Gastrocnemius medialis (tissue), 4 donors: ENCODE results near the gene VEZT. TPM values are rescaled to one million over a fixed set of nuclear protein-coding genes. Genes with fewer than 3 reads are reported as not detected.

Experiments
- ATAC-seq, 2 donors: fragments of 150-250 bp; one replicate each; pipeline ENCODE4 v1.9.1; 2016
- DNase-seq, 2 donors: peaks; one replicate each; pipeline ENCODE4 v3.0.0-alpha.2; 2019
- H3K27ac ChIP-seq, 4 donors: fragments of 200-600 bp; sonication (generic); 1 replicate in 1 of 4; 2 replicates in 3 of 4; pipeline ENCODE4 v1.5.1; 2016 to 2018; ENCODE audit warnings: mild to moderate bottlenecking in 2 of 4, moderate library complexity in 1 of 4
- H3K27me3 ChIP-seq, 3 donors: fragments of 200-600 bp; sonication (generic) in 2 of 3; 1 replicate in 1 of 3; 2 replicates in 2 of 3; pipeline versions ENCODE4 v1.5.1 to v1.6.0; 2016 to 2019; ENCODE audit warnings: mild to moderate bottlenecking in 1 of 3, moderate library complexity in 1 of 3
- H3K36me3 ChIP-seq, 2 donors: fragments of 200-600 bp; sonication (generic) in 1 of 2; one replicate each; pipeline ENCODE4 v1.5.1; 2017 to 2018
- H3K4me1 ChIP-seq, 2 donors: fragments of 200-600 bp; sonication (generic) in 1 of 2; one replicate each; pipeline ENCODE4 v1.5.1; 2016 to 2017; ENCODE audit warnings: mild to moderate bottlenecking in 2 of 2
- H3K4me3 ChIP-seq, 4 donors: fragments of 200-600 bp; sonication (generic) in 3 of 4; 1 replicate in 1 of 4; 2 replicates in 3 of 4; pipeline ENCODE4 v1.5.1; 2016 to 2019; ENCODE audit warnings: mild to moderate bottlenecking in 2 of 4
- H3K9me3 ChIP-seq, 3 donors: fragments of 200-600 bp; sonication (generic) in 2 of 3; 1 replicate in 1 of 3; 2 replicates in 2 of 3; pipeline ENCODE4 v1.5.1; 2016 to 2019
- POLR2A ChIP-seq, 2 donors: fragments of 450-650 bp; IDR thresholded peaks; one replicate each; pipeline ENCODE4 v1.6.1; 2017; ENCODE audit warnings: antibody characterized with exemption in 2 of 2, mild to moderate bottlenecking in 2 of 2, moderate library complexity in 2 of 2
- in situ Hi-C, 4 donors: fragments of 200-750 bp; cut with MboI; loops; one replicate each; pipeline versions ENCODE4 v1.15.0 to v1.8.0; 2017; ENCODE audit warnings: low sequenced_read_pairs in 4 of 4
- intact Hi-C: fragments of 100-400 bp; cut with DNase I; formaldehyde crosslinking; loops from one replicate; pipeline ENCODE4 v1.15.1; 2023; ENCODE audit warnings: low total_unique reads
- total RNA-seq, 4 donors: library from RNA; depleted of rRNA; stranded (reverse); fragments of >200 nt; gene quantifications; one replicate each; pipeline versions ENCODE4 v1.1.0 to v1.2.3, GENCODE V29; 2016
- TF ChIP-seq, protein P1 (sequence below), 5 experiments: fragments of 450-650 bp in 3 of 5; fragments of 200-600 bp in 2 of 5; sonication (generic) in 2 of 5; IDR thresholded peaks in 4 of 5; conservative IDR thresholded peaks in 1 of 5; 1 replicate in 4 of 5; 2 replicates in 1 of 5; pipeline ENCODE4 v1.5.1; 2016 to 2019; ENCODE audit warnings: antibody characterized with exemption in 5 of 5, mild to moderate bottlenecking in 3 of 5, moderate library complexity in 3 of 5

Gene VEZT
- total RNA-seq, 4 donors from 2014 or later, result 100 to 131 (median 118) TPM

DNA sequence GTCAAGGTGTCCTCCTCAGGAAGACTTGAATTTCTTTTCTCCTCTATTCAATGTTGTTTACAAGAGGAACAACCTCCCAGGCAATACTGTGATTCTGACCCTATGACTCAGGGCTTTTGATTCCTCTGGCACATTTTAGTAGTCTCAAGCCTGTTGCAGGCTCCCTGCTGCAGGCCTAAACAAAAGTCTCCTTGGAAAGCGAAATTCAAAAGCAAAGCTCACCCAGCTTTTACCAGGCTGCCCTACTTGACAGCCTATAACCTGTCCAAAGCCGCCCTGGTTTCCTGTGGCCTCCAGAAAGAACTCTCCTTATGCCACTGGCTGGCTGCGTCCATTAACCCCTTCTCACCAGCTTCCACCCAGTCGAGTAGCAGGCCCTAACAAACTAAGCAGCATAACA lies 11.9 kb upstream of the VEZT start:
- Histone ChIP-seq H3K4me1 (peaks cover 10 to 22% of the 10 kb centered on the region in 2 donors), H3K27me3 (no peaks in the 10 kb centered on the region), H3K36me3 (no peaks in the 10 kb centered on the region), H3K9me3 (no peaks in the 10 kb centered on the region), H3K4me3 (no peak overlapping the region), H3K27ac (peak overlapping the region; percentile 58 to 70 (median 62))
- TF ChIP-seq POLR2A (IDR thresholded peaks at IDR 0.05), result no peak
- TF ChIP-seq, protein P1, sequence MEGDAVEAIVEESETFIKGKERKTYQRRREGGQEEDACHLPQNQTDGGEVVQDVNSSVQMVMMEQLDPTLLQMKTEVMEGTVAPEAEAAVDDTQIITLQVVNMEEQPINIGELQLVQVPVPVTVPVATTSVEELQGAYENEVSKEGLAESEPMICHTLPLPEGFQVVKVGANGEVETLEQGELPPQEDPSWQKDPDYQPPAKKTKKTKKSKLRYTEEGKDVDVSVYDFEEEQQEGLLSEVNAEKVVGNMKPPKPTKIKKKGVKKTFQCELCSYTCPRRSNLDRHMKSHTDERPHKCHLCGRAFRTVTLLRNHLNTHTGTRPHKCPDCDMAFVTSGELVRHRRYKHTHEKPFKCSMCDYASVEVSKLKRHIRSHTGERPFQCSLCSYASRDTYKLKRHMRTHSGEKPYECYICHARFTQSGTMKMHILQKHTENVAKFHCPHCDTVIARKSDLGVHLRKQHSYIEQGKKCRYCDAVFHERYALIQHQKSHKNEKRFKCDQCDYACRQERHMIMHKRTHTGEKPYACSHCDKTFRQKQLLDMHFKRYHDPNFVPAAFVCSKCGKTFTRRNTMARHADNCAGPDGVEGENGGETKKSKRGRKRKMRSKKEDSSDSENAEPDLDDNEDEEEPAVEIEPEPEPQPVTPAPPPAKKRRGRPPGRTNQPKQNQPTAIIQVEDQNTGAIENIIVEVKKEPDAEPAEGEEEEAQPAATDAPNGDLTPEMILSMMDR (IDR thresholded peaks at IDR 0.05 in 4 of 5, conservative IDR thresholded peaks at IDR 0.05 in 1 of 5), result no peak
- ATAC-seq (peak; percentile 69 to 89), DNase-seq (no peak)
- in situ Hi-C loops, result no loop called here
- intact Hi-C loops, result no loop called here

DNA sequence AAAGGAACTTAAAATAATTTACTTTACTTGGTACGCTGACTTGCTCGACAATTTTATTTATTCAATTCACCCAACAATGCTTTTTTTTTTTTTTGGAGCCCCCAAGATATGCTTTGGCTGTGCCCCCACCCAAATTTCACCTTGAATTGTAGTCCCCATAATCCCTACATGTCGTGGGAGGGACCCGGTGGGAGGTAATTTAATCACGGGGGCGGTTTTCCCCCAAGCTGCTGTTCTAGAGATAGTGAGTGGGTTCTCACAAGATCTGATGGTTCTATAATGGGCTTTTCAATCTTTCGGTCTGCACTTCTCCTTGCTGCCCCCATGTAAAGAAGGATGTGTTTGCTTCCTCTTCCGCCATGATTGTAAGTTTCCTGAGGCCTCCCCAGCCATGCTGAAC lies 10.7 kb upstream of the VEZT start:
- H3K27ac ChIP-seq, result no peak overlapping the region
- TF ChIP-seq, protein P1 (IDR thresholded peaks at IDR 0.05 in 4 of 5, conservative IDR thresholded peaks at IDR 0.05 in 1 of 5), result no peak
- no peak for TF ChIP-seq POLR2A (IDR thresholded peaks at IDR 0.05)
- intact Hi-C loops (no loop called here), in situ Hi-C loops (no loop called here)
- H3K4me3 ChIP-seq, result no peak overlapping the region
- DNase-seq (no peak), ATAC-seq (no peak)
- peaks cover 7 to 21% of the 10 kb centered on the region in 2 donors for H3K4me1 ChIP-seq
- no peaks in the 10 kb centered on the region for H3K27me3 ChIP-seq
- no peaks in the 10 kb centered on the region for H3K36me3 ChIP-seq
- H3K9me3 ChIP-seq, result no peaks in the 10 kb centered on the region

DNA sequence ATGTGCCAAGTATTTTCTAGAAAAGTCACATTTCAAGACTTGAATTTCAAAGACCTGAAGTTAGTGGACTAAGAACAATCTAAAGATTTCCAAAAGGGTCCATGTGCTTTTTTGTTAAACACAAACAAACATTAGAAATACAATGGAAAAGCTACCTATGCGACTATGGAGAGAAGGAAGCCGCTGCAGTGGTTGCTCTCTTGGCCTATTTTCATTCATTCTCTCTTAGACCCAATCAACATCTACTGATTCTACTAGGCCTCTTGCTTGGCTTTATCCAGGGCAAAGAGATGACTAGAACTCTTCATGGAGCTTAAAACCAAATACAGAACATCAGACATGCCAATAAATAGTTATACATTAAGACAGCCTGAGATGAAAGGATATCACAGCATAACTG lies 10.2 kb upstream of the VEZT start:
- no peak for DNase-seq
- Histone ChIP-seq H3K4me1 (peaks cover 7 to 21% of the 10 kb centered on the region in 2 donors), H3K4me3 (no peak overlapping the region), H3K9me3 (no peaks in the 10 kb centered on the region), H3K27me3 (no peaks in the 10 kb centered on the region), H3K36me3 (no peaks in the 10 kb centered on the region), H3K27ac (no peak overlapping the region)
- TF ChIP-seq POLR2A (IDR thresholded peaks at IDR 0.05), result no peak
- TF ChIP-seq, protein P1 (IDR thresholded peaks at IDR 0.05 in 4 of 5, conservative IDR thresholded peaks at IDR 0.05 in 1 of 5), result no peak
- ATAC-seq, result no peak
- in situ Hi-C loops, result no loop called here
- intact Hi-C loops, result no loop called here

DNA sequence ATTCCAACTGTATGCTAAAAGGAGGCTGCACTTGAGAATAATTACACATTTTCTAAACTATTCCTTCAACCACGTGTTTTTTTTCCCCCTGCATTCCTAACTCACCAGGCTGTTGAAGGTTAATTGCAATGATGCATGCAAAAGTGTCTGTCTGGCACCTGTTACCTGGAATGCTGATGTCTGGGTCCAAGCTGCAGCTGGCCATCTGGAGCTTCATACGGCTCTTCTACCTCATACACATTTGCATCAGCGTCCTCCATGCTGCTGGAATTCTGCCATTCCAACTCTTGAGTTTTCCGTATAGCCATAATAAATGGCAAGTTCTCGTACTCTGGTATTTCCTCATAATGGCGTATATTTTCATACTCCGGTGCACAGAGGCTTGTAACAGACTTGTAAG lies 8.9 kb upstream of the VEZT start:
- Histone ChIP-seq H3K27me3 (no peaks in the 10 kb centered on the region), H3K4me3 (no peak overlapping the region), H3K36me3 (no peaks in the 10 kb centered on the region), H3K4me1 (peaks cover 7 to 12% of the 10 kb centered on the region in 2 donors), H3K9me3 (no peaks in the 10 kb centered on the region), H3K27ac (no peak overlapping the region)
- intact Hi-C loops, result no loop called here
- no peak for DNase-seq
- no peak for ATAC-seq
- TF ChIP-seq, protein P1 (IDR thresholded peaks at IDR 0.05 in 4 of 5, conservative IDR thresholded peaks at IDR 0.05 in 1 of 5), result no peak
- TF ChIP-seq POLR2A (IDR thresholded peaks at IDR 0.05), result no peak
- in situ Hi-C loops, result no loop called here

DNA sequence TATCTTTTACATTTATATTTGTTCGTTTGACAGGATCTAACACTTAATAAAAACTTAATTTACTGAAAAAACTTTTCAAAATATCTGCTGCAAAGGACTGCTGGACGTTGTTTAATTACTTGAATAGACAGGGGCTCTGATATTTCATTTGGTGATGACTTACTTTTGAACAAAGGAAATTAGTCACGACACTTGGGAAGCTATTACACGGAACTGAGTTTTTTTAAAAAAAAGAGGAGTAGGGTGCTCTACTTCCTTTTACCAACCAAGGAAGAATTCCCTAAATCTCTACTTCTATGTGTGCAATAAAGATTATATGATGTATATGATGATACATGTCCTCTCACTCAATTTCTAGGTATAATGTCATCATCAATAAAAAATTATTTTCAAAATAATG lies 5.0 kb upstream of the VEZT start:
- Histone ChIP-seq H3K4me1 (peaks cover 10 to 12% of the 10 kb centered on the region in 2 donors), H3K27me3 (no peaks in the 10 kb centered on the region), H3K9me3 (no peaks in the 10 kb centered on the region), H3K36me3 (no peaks in the 10 kb centered on the region), H3K4me3 (no peak overlapping the region), H3K27ac (no peak overlapping the region)
- in situ Hi-C loops, result no loop called here
- intact Hi-C loops, result loop anchor here (10.0 kb wide), 1 partner anchor 568 kb away; no protein-coding TSS in a partner anchor
- DNase-seq (no peak), ATAC-seq (no peak)
- no peak for TF ChIP-seq POLR2A (IDR thresholded peaks at IDR 0.05)
- TF ChIP-seq, protein P1 (IDR thresholded peaks at IDR 0.05 in 4 of 5, conservative IDR thresholded peaks at IDR 0.05 in 1 of 5), result no peak
